ENCODE measurements around the gene CACNA1C.
"Not testable (repeated sequence)": the region's sequence is repeated elsewhere in the genome, so short reads cannot be mapped to it uniquely, and the experiment has no call there.

Gene CACNA1C

GRCh38 chr12:2076196-2076570 is 23.4 kb downstream of the CACNA1C start:
- no peak for DNase-seq (ENCODE audit: low read depth in 2 of 2)

GRCh38 chr12:2076728-2077127 is 23.9 kb downstream of the CACNA1C start:
- DNase-seq (ENCODE audit: low read depth in 2 of 2), result no peak

GRCh38 chr12:2080604-2081003 is 27.8 kb downstream of the CACNA1C start:
- no peak for DNase-seq (ENCODE audit: low read depth in 2 of 2)

DNA sequence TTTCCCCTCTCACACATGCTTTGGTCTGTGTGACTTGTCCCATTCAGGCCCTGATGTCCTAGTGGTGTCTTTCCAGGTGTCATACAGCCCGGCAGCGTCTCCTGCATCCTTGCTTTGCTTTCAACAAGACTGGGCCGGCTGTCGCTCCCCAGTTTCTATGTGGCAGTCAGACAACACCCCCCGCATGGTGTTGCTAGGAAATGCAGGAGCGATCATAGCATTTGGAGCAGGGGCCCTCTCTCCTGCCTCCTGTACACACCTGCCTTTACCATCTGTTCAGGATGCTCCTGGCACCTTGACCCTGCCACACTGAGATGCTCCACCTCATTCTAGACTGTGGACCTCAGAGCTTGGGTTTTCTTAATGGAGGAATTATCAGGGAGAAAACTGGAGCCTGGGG is 29.5 kb downstream of the CACNA1C start:
- DNase-seq (ENCODE audit: low read depth in 2 of 2), result no peak

GRCh38 chr12:2083008-2083407 is 30.2 kb downstream of the CACNA1C start:
- DNase-seq (ENCODE audit: low read depth in 2 of 2), result no peak

DNA sequence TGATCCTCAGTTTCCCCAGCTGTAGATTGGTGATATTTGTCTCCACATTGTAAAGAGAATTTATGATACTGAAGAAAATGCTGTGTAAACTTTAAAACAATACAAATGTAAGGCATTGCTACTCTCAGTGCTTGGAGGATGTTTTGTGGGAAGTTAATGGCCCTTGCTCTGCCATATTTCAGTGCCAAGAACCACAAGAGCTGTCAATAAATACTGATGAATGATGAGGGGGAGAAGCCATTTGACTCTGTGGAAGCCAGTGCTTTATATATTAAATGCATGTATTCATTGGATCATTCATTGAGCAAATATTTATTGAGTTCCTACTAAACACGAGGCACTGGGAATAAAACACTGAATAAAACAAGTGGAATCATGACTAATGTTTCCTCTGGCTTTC is 30.8 kb downstream of the CACNA1C start:
- no peak for DNase-seq (ENCODE audit: low read depth in 2 of 2)

DNA sequence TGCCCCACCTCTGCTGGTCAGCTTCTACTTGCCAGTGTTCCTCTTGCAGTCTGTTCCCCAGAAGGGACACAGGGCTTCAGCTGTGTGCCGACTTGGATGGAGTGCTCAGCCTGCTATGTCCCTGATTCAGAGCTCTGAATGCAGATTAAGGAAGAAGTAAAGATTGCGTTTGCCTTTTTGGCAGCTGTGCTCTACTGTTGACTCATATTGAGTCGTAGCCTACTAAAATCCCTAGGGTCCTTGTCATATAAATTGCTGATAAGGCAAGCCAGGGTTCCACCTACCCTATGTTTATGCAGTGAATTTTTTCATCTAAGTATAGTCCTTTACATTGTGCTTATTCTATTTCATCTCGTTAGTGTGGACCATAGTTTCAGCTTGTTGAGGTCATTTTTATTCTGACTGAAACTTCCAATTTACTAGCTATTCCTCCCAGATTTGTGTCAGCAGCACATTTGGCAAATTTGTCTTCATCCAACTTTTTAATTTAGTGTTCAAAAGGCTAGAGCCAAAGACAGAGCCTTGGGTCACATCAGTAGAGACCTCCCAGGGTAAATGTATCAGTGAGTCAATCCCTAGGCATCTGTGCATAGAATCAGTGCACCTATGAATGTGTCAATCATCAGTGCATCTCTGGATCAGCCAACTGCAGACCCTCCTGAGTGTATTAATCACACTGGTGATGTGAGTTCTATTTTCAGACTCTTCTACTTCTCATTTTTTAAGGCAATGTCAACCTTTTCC is 31.9 kb downstream of the CACNA1C start:
- no peak for DNase-seq (ENCODE audit: low read depth in 2 of 2)

DNA sequence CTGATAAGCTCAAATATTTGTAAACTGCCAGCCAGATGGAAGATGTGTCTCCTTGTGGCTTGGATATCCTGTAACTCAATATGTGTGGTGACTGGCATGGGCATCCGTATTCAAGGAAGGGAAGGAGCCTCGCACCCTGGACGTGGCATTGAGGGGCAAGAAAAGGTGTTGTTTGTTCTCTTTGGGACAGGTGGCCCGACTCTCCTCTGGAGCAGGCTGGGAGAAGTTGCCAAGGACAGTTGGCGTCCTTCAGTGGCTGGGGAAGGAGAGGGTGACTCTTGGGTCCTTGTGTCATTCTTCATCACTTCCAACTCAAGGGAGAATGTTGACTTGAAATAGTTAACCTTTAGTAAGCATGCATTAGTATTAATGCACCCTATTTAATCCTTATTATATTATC is 39.6 kb downstream of the CACNA1C start:
- no peak for DNase-seq (ENCODE audit: low read depth in 2 of 2)

DNA sequence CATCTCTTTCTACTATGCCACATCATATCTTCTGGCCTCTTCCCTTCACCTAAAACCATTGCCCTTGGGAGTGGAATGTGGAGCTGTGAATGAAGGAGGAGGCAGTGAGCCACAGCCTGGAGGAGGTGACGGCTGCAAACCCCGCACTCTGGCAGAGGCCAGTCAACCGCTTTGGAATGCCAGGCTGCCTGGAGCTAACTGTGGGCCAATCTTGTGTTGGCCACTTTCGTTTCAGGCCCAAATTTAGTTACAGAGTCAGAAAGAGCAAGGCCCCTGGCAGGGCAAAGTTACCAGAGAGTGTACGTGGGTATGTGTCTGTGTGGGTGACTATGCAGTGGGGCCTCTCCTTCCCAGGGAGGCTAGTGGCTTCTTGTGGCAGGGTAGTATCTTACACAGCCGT is 40.1 kb downstream of the CACNA1C start:
- no peak for DNase-seq (ENCODE audit: low read depth in 2 of 2)

GRCh38 chr12:2094597-2094996 is 41.8 kb downstream of the CACNA1C start:
- no peak for DNase-seq (ENCODE audit: low read depth in 2 of 2)

DNA sequence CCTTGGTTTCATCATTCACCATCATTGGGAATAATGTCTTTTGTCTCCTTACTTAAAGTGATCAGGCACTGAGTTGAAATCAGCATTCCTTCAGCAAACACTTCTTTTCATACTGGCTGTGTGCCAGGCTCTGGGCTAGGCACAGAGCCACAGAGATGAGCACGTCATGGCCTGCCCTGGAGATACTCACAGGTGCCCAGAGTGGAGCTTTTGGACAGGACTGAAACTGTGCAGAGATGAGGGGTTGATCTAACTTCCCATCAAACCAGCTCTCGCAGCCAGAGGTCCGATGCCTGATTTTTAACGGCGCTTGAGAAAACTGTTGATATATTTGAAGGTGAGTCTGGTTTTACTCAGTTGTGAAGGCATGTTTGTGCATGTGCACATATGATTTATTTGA is 43.1 kb downstream of the CACNA1C start:
- no peak for DNase-seq (ENCODE audit: low read depth in 2 of 2)

DNA sequence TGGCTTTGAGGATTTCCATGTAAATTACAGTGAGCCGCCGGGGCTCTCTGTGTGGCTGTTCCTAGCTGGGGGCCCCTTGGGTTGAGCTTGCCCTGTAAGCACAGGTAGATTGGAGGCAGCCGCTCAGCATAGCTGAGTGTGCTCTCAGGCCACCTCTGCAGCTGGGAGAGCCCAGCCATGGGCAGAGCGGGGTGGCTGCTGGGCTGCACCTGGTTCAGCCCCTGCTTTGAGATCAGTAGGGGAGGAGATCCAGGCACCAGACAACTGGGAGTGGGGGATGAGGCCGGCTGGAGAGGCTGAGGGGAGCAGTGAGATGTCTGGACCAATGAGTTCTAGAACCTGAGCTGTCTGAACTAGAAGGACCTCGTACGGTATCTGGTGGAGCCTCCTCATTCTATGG is 44.8 kb downstream of the CACNA1C start:
- DNase-seq (ENCODE audit: low read depth in 2 of 2), result no peak

DNA sequence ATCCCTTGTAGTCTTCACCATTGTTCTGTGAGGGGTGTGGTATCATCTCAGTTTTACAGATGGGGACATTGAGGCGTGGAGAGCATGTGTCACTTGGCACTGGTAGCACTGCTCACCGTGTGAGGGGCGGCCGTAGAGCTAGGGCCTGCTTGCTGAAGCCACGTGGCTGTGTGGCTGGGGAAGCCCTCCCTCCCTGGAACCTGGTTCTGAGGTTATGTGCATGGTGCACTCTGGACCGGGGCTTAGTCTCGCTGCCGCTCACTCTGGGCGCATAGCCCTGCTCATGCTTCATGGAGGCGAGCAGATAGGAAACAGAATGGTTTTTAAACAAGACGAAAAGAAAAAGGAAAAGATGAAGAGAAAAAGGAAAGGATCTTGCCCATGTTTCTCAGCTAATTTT is 46.1 kb downstream of the CACNA1C start:
- DNase-seq (ENCODE audit: low read depth in 2 of 2), result no peak

DNA sequence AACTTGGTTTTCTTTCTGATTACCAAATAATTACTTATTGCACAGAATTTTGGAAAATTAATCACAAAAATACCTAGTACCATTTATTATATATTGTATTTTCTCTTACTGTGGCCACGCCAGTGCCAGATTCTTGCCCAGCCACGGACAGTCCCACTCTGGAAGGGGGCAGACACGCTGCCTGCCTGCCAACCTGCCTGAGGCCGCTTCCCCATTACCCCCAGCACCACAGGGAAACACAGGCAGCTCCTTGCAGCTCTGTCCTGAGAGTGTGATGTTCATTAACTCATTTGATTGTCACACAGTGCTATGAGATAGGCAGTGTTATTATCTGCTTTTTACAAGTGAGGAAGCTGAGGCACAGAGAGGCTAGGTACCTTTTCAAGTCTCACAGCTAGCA is 46.8 kb downstream of the CACNA1C start:
- no peak for DNase-seq (ENCODE audit: low read depth in 2 of 2)

DNA sequence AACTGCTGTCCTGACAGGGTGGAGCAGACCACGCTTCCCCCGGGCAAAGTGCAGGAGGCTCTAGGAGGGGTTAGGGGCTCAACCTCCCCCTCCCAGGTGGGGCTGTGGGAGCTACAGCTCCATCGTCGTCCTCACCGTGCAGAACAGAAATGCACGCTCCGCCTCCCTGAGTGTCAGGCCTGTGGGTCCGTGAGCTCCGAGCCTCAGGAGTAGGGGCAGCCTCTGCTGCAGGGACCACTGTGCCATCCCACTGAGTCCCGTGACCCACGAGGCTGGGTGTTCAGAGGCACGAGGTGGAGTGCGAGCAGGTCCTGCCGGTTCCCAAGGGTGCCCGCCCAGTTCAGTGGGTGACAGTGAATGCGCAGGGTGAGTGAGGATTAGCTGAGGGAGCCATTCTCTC is 48.6 kb downstream of the CACNA1C start:
- DNase-seq (ENCODE audit: low read depth in 2 of 2), result no peak

DNA sequence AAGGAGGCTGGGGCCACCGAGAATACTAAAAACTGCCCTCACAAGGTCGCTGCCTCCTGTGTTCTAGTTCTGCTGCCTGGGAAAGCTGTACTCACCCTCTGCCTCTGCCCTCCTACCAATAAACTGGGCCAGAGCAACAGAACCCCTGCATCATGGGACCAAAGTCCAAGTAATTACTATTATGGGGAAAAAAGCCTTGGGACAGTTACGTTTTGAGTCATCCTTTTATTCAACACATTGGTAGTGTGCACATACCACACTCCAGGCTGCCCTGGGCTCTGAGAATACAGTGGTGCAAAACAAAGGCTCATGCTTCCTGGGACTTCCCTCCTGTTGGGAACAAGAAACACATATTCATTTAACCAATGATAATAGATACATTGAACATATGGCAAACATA is 49.0 kb downstream of the CACNA1C start:
- no peak for DNase-seq (ENCODE audit: low read depth in 2 of 2)

GRCh38 chr12:2102736-2103135 is 49.9 kb downstream of the CACNA1C start:
- DNase-seq (ENCODE audit: low read depth in 2 of 2), result not testable (repeated sequence)

DNA sequence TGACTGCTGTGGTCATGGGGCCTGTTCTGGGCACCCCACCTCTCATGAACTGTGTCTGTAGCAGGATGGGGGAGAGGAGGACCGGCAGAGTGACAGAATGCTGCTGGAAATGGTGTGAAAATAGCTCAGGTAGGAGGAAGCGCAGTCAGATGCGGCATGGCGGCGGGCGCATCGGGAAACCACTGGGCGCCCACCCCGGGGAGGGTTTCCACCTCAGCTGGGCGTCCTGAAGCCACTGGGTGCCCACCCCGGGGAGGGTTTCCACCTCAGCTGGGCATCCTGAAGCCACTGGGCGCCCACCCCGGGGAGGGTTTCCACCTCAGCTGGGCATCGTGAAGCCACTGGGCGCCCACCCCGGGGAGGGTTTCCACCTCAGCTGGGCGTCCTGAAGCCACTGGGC is 52.6 kb downstream of the CACNA1C start:
- not testable (repeated sequence) for DNase-seq (ENCODE audit: low read depth in 2 of 2)

- no peak for DNase-seq (ENCODE audit: low read depth in 2 of 2)
Observed at GRCh38 chr12:2108166-2108565, 55.4 kb downstream of the CACNA1C start.

- DNase-seq (ENCODE audit: low read depth in 2 of 2), result no peak
Observed at GRCh38 chr12:2108975-2109671, 56.3 kb downstream of the CACNA1C start.

DNA sequence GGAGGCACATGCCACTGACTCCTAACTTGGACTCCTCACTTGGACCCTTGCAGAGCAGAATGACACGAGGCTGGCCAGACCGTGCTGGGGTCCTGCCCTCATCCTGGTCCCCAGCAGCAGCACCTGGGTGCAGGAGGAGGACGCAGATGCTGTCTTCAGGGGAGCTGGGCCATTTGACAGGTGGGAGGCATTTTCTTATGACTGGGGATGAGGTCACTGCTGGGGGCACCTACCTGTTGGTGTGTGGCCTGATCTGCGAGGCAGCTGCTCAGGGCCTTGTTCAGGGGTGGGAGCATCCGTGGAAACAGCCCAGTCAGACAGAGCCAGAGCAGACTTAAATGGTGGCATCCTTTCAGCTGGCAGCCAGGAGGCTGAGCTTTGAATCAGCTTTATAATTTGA is 57.3 kb downstream of the CACNA1C start:
- no peak for DNase-seq (ENCODE audit: low read depth in 2 of 2)

DNA sequence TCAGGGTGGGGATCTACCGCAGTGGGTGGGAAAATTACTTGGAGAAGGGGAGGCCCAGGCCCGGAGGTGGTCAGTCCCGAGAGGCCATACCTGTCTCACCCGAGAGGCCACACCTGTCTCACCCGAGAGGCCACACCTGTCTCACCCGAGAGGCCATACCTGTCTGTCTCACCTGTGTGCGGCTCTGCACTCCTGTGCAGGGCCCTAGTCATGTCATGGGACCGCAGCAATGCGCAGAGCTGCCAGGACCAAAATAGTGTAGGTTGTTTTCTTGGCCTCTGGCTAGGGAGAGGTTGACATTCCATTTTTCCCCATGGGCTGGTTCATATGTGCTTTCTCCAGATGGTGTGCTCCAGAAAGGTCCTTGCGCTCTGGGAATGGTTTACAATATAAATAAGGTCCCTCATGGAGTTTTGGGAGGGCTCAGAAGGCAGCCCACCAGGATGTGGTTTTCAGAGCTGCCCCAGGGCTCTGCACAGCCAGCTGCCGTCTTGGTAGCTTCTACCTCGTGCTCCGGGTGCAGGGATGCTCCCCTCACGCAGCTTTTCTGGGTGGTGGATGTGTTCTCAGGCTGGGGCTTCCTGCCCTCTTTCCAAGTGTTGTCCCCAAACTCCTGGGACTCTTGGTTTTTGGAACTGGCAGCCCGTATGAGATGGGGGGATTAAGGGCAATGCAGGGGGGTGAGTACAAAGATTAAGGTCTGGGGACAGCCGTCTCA is 58.2 kb downstream of the CACNA1C start:
- no peak for DNase-seq (ENCODE audit: low read depth in 2 of 2)

- no peak for DNase-seq (ENCODE audit: low read depth in 2 of 2)
Observed at GRCh38 chr12:2111826-2112225, 59.0 kb downstream of the CACNA1C start.
